Stomach (tissue), 9 donors: ENCODE data around the gene ARAP2. TPM values are rescaled to one million over a fixed set of nuclear protein-coding genes. Genes with fewer than 3 reads are reported as not detected.
A peak's percentile ranks its signal among the peaks of the same experiment; 100 is the strongest.

Experiments
- DNase-seq, 2 donors: peaks; one replicate each; pipeline versions ENCODE4 v3.0.0 to v3.0.0-alpha.2; 2013 to 2019
- H3K27ac ChIP-seq, 5 donors: fragments of 200-600 bp in 4 of 5; sonication (generic) in 4 of 5; one replicate each; pipeline ENCODE4 v1.5.1; 2013 to 2019; ENCODE audit warnings: mild to moderate bottlenecking in 1 of 5, moderate library complexity in 1 of 5
- H3K27me3 ChIP-seq, 3 donors: fragments of 200-600 bp; sonication (generic); one replicate each; pipeline ENCODE4 v1.5.1; 2017 to 2019; ENCODE audit warnings: mixed run types in 1 of 3
- H3K36me3 ChIP-seq, 4 donors: fragments of 200-600 bp; sonication (generic); 1 replicate in 3 of 4; 2 replicates in 1 of 4; pipeline ENCODE4 v1.5.1; 2016 to 2019
- H3K4me1 ChIP-seq, 4 donors: fragments of 200-600 bp; sonication (generic); one replicate each; pipeline ENCODE4 v1.5.1; 2016 to 2019
- H3K4me3 ChIP-seq, 4 donors: fragments of 200-600 bp; sonication (generic) in 3 of 4; one replicate each; pipeline ENCODE4 v1.5.1; 2016 to 2019; ENCODE audit warnings: mild to moderate bottlenecking in 1 of 4
- H3K9me3 ChIP-seq, 4 donors: fragments of 200-600 bp; sonication (generic); one replicate each; pipeline ENCODE4 v1.5.1; 2016 to 2019
- CTCF ChIP-seq, 7 experiments: fragments of 450-650 bp in 4 of 7; fragments of 200-600 bp in 3 of 7; sonication (generic) in 3 of 7; IDR thresholded peaks; one replicate each; pipeline ENCODE4 v1.5.1; 2016 to 2019; ENCODE audit warnings: antibody characterized with exemption in 7 of 7, control low read depth in 2 of 7, mild to moderate bottlenecking in 1 of 7
- EP300 ChIP-seq: sonication (generic); formaldehyde crosslinking; IDR thresholded peaks from one replicate; pipeline ENCODE4 v1.6.1; 2017; ENCODE audit warnings: antibody characterized with exemption
- POLR2A ChIP-seq, 4 donors: fragments of 450-650 bp; IDR thresholded peaks; one replicate each; pipeline ENCODE4 v1.6.1; 2016; ENCODE audit warnings: antibody characterized with exemption in 4 of 4, control low read depth in 2 of 4, mild to moderate bottlenecking in 1 of 4, moderate library complexity in 1 of 4
- POLR2AphosphoS5 ChIP-seq, 3 donors: sonication (generic); formaldehyde crosslinking; IDR thresholded peaks; one replicate each; pipeline ENCODE4 v1.6.1; 2016; ENCODE audit warnings: antibody characterized with exemption in 3 of 3
- WGBS, 5 donors: extraction: QIAGEN DNeasy Blood & Tissue Kit in 3 of 5; methylation state at CpG; one replicate each; pipeline versions ENCODE4 v1.1.5 to v1.1.7; 2013 to 2018; 5-methylcytosine and 5-hydroxymethylcytosine counted together
- intact Hi-C: fragments of 100-400 bp; cut with DNase I; formaldehyde crosslinking; loops from one replicate; pipeline ENCODE4 v1.15.1; 2023; ENCODE audit warnings: low total_unique reads
- polyA plus RNA-seq, 3 donors: library from polyadenylated mRNA; stranded (reverse); fragments of 200-250 nt; gene quantifications; one replicate each; pipeline ENCODE4 v1.2.3, GENCODE V29; 2013
- total RNA-seq, 5 donors: library from RNA; depleted of rRNA; stranded (reverse); fragments of >200 nt; gene quantifications; one replicate each; pipeline versions ENCODE4 v1.1.0 to v1.2.3, GENCODE V29; 2014 to 2016
- donor health status: healthy with polysubstance abuse.
- donor health status: Bipolar disorder and iron deficiency.
- donor health status: healthy.

ARAP2 gene
- total and polyA plus RNA-seq, 8 donors: 2.2 to 69.4 (median 19.1) TPM

DNA sequence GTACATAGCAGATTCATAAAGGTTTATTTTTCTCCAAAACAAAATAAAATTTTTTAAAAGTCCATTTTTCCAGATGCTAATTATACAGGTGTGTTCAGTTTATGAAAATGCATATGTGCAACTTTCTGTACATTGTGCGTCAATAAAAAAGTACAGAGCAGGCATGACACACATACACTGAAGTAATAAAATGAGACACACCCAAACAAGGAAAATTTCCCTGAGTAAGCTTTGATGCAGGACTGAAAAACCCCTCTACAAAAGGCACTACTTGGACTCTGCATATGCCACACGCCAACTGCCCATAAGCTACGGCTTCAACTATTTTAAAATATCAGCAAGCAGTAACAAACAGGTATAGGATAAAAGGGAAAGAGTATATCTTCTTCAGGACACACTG is 13.8 kb downstream of the ARAP2 start:
- no peaks in the 10 kb centered on the region for H3K27me3 ChIP-seq
- intact Hi-C loops: no loop called here
- TF ChIP-seq CTCF (IDR thresholded peaks at IDR 0.05) (no peak), EP300 (no peak), POLR2AphosphoS5 (IDR thresholded peaks at IDR 0.05) (no peak), POLR2A (IDR thresholded peaks at IDR 0.05) (no peak)
- H3K36me3 ChIP-seq: no peaks in the 10 kb centered on the region
- H3K4me1 ChIP-seq: peaks cover under 1 to 17% (median under 1%) of the 10 kb centered on the region in 4 donors
- no peak overlapping the region for H3K27ac ChIP-seq
- H3K4me3 ChIP-seq: no peak overlapping the region
- 75 to 92% (median 89%) methylated on average over 3 of the region's 3 CpGs for WGBS, 5 donors
- no peaks in the 10 kb centered on the region for H3K9me3 ChIP-seq
- DNase-seq: no peak

DNA sequence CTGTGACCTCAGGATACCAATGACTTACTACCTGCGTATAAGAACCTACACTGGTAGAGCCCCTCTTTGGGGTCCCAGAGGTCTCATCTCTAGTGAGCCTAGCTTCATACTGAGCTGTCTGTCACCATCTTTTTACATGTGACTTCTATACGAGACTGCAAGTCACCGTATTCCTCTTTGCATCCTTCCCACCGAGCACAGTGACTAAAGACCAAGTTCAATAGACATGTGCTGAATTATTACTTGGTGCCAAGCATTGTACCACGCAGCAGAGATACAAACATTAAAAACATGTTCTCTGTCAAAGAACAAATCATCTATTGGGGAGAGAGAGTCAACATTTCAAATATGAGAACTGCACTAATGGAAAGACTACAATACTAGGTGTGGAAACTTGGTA is 16.4 kb downstream of the ARAP2 start:
- Histone ChIP-seq H3K27me3 (no peaks in the 10 kb centered on the region), H3K4me3 (no peak overlapping the region), H3K4me1 (peaks cover 4 to 23% (median 6%) of the 10 kb centered on the region in 4 donors), H3K27ac (no peak overlapping the region), H3K36me3 (no peaks in the 10 kb centered on the region), H3K9me3 (no peaks in the 10 kb centered on the region)
- intact Hi-C loops: no loop called here
- TF ChIP-seq EP300 (no peak), POLR2A (IDR thresholded peaks at IDR 0.05) (no peak), CTCF (IDR thresholded peaks at IDR 0.05) (no peak), POLR2AphosphoS5 (IDR thresholded peaks at IDR 0.05) (no peak)
- DNase-seq: no peak
- 75 to 90% (median 85%) methylated on average over 5 of the region's 5 CpGs for WGBS, 5 donors

DNA sequence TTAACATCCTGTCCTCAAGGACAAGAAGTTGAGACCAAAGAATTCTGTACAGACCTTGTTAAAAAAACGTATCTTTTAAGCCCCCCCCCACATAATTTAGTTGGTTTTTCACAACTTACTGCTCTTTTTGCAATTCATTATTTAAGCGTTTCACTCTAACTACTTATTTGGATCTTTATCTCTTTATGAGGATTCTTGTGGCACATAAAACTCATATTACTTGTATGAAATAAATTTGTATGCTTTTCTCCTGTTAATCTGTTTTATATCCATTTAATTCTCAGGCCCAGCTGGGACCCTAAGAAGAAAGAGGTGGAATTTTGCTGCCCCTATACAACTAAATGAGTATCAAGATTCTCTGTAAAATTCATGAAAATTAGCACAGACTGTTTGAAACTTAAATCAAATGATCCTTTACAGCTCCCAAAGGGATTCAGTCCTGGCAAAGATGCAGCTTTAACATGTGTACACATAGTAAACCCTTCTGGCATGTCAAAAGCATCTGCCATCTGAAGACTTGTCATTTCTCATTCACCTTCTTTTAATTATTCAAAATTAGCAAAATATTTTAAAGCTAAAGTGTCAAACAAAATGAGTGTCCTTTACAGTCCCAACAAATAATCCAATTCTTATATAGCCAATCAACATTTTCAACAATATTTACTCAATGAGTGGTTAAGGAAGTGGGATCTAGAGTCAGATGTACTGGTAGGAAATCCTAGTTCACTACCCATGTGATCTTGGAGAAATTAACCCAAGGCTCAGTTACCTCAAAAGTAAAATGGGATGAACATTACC is 17.7 kb downstream of the ARAP2 start:
- Histone ChIP-seq H3K9me3 (no peaks in the 10 kb centered on the region), H3K4me1 (peaks cover 4 to 26% (median 6%) of the 10 kb centered on the region in 4 donors), H3K36me3 (no peaks in the 10 kb centered on the region), H3K27ac (no peak overlapping the region), H3K27me3 (no peaks in the 10 kb centered on the region), H3K4me3 (no peak overlapping the region)
- TF ChIP-seq EP300 (no peak), POLR2AphosphoS5 (IDR thresholded peaks at IDR 0.05) (no peak), CTCF (IDR thresholded peaks at IDR 0.05) (no peak), POLR2A (IDR thresholded peaks at IDR 0.05) (no peak)
- DNase-seq: no peak
- 72 to 82% (median 78%) methylated on average over 2 of the region's 2 CpGs for WGBS, 5 donors
- intact Hi-C loops: no loop called here

- 29 to 62% (median 51%) methylated on average over 2 of the region's 2 CpGs for WGBS, 5 donors
- H3K27ac ChIP-seq: no peak overlapping the region
- peaks cover 4 to 17% (median 6%) of the 10 kb centered on the region in 4 donors for H3K4me1 ChIP-seq
- peak in 1 of 2 donors; percentile 24 for DNase-seq
- H3K27me3 ChIP-seq: no peaks in the 10 kb centered on the region
- intact Hi-C loops: no loop called here
- TF ChIP-seq POLR2AphosphoS5 (IDR thresholded peaks at IDR 0.05) (no peak), CTCF (IDR thresholded peaks at IDR 0.05) (no peak), EP300 (no peak), POLR2A (IDR thresholded peaks at IDR 0.05) (no peak)
- no peaks in the 10 kb centered on the region for H3K9me3 ChIP-seq
- H3K4me3 ChIP-seq: no peak overlapping the region
- no peaks in the 10 kb centered on the region for H3K36me3 ChIP-seq
These were observed 19.1 kb downstream of the ARAP2 start for GRCh38 chr4:36224972-36225903.
